NCI-H510A treated with DMSO at 0.1 percent for 48 hours (cell line): Measurements from ENCODE around the gene CLIP2.
"Not testable (repeated sequence)": the region's sequence is repeated elsewhere in the genome, so short reads cannot be mapped to it uniquely, and the experiment has no call there.

Experiments
- DNase-seq: peaks from one replicate; lab custom pipeline; 2025; lab: John Stamatoyannopoulos, UW

Gene CLIP2

GRCh38 chr7:74430961-74431466 is 141.8 kb downstream of the CLIP2 start:
- peak; percentile 17 for DNase-seq

GRCh38 chr7:74437291-74437571 is 148.0 kb downstream of the CLIP2 start:
- not testable (repeated sequence) for DNase-seq

- no peak for DNase-seq
These were observed 149.1 kb downstream of the CLIP2 start for GRCh38 chr7:74438327-74438726.

- no peak for DNase-seq
These were observed 150.3 kb downstream of the CLIP2 start for GRCh38 chr7:74439541-74439940.

GRCh38 chr7:74440143-74440542 is 150.9 kb downstream of the CLIP2 start:
- not testable (repeated sequence) for DNase-seq

GRCh38 chr7:74441801-74442200 is 152.6 kb downstream of the CLIP2 start:
- DNase-seq = no peak

GRCh38 chr7:74443543-74444247 is 154.5 kb downstream of the CLIP2 start:
- no peak for DNase-seq

- no peak for DNase-seq
These were observed 159.9 kb downstream of the CLIP2 start for GRCh38 chr7:74449144-74449543.

- DNase-seq = peak; percentile 13
These were observed 160.7 kb downstream of the CLIP2 start for GRCh38 chr7:74449809-74450397.

GRCh38 chr7:74452748-74453321 is 163.6 kb downstream of the CLIP2 start:
- DNase-seq = no peak

- DNase-seq = peak; percentile 54
These were observed 164.3 kb downstream of the CLIP2 start, which contains the start of gene GTF2IRD1 for GRCh38 chr7:74453322-74454011. Gene GTF2IRD1, plus strand, starts transcription at chr7:74453906. Its CDS starts 54,175 bp downstream, at chr7:74508081.

- DNase-seq = no peak
These were observed 165.1 kb downstream of the CLIP2 start for GRCh38 chr7:74454021-74454924.

- DNase-seq = no peak
These were observed 165.7 kb downstream of the CLIP2 start for GRCh38 chr7:74454925-74455288.

GRCh38 chr7:74455291-74455804 is 166.1 kb downstream of the CLIP2 start:
- DNase-seq = peak; percentile 11
